Measurements from ENCODE around the gene CDC42EP5.

The CDC42EP5 gene

GRCh38 chr19:54424660-54425381 lies 48.3 kb downstream of the CDC42EP5 start:
- DNase-seq: no peak

GRCh38 chr19:54424201-54424600 lies 48.9 kb downstream of the CDC42EP5 start:
- no peak for DNase-seq

GRCh38 chr19:54422136-54422535 lies 51.0 kb downstream of the CDC42EP5 start:
- peak; percentile 38 for DNase-seq

GRCh38 chr19:54421521-54421920 lies 51.6 kb downstream of the CDC42EP5 start:
- no peak for DNase-seq

GRCh38 chr19:54421169-54421516 lies 52.0 kb downstream of the CDC42EP5 start:
- no peak for DNase-seq

GRCh38 chr19:54420383-54421168 lies 52.5 kb downstream of the CDC42EP5 start:
- DNase-seq: no peak

- no peak for DNase-seq
Observed at GRCh38 chr19:54420068-54420382, 53.1 kb downstream of the CDC42EP5 start.

GRCh38 chr19:54418930-54419800 lies 53.9 kb downstream of the CDC42EP5 start:
- DNase-seq: no peak

GRCh38 chr19:54418030-54418929 lies 54.8 kb downstream of the CDC42EP5 start:
- DNase-seq: no peak

- no peak for DNase-seq
Observed at GRCh38 chr19:54416695-54417491, 56.2 kb downstream of the CDC42EP5 start.

- DNase-seq: no peak
Observed at GRCh38 chr19:54415901-54416673, 57.0 kb downstream of the CDC42EP5 start.

GRCh38 chr19:54415208-54415900 lies 57.7 kb downstream of the CDC42EP5 start, which contains the start of gene TTYH1:
Gene TTYH1, plus strand, starts transcription at chr19:54415464. Its CDS starts 89 bp downstream, at chr19:54415553.
- no peak for DNase-seq
